ENCODE measurements around the gene FRMD5. TPM values are rescaled to one million over a fixed set of nuclear protein-coding genes. Genes with fewer than 3 reads are reported as not detected.

FRMD5 gene
- total RNA-seq, 4 donors from 2014 or later = 0.40 to 1.5 (median 1.1) TPM; not detected in 1

DNA sequence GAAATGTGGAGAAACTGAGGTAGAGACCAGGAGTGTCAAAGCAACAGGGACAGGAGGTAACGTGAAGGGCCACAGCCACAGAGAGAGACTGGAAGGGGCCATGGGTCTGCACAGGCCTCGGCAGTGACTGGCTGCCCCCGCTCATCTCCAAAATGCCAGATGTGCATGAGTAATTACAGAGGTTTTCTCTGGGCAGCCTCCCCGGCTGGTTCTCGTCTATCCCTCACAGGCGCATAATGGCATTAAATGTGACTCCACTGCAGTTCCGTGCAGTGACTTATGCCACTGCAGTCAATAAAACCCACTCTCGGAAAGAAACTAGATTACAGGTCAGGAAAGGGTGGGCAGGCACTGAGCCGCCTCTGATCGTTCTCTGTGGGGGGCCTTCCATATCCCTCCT lies 293.6 kb downstream of the FRMD5 start:
- WGBS, 2 donors (ENCODE audit: low coverage in 1 of 2) = 88 to 93% methylated on average over 6 to 10 of the region's 10 CpGs
- intact Hi-C loops (cut with DNase I; ENCODE audit: low total_unique reads) = no loop called here

GRCh38 chr15:43900996-43901395 lies 294.1 kb downstream of the FRMD5 start:
- Histone ChIP-seq H3K27me3 (peaks cover 3% of the 10 kb centered on the region), H3K9me3 (no peaks in the 10 kb centered on the region), H3K4me3 (no peak overlapping the region), H3K4me1 (no peaks in the 10 kb centered on the region), H3K36me3 (no peaks in the 10 kb centered on the region), H3K27ac (no peak overlapping the region)
- in situ Hi-C loops (cut with MboI; ENCODE audit: low pct_ligation_motif_present in 1 of 4, low pct_unique_long_range_greater_than_20kb in 1 of 4, low sequenced_read_pairs in 3 of 4) = loop anchor here in 3 of 4 donors (10.0 to 25.0 kb wide), 2 partner anchors 164 to 311 kb away; no protein-coding TSS in a partner anchor
- TF ChIP-seq, protein P1, sequence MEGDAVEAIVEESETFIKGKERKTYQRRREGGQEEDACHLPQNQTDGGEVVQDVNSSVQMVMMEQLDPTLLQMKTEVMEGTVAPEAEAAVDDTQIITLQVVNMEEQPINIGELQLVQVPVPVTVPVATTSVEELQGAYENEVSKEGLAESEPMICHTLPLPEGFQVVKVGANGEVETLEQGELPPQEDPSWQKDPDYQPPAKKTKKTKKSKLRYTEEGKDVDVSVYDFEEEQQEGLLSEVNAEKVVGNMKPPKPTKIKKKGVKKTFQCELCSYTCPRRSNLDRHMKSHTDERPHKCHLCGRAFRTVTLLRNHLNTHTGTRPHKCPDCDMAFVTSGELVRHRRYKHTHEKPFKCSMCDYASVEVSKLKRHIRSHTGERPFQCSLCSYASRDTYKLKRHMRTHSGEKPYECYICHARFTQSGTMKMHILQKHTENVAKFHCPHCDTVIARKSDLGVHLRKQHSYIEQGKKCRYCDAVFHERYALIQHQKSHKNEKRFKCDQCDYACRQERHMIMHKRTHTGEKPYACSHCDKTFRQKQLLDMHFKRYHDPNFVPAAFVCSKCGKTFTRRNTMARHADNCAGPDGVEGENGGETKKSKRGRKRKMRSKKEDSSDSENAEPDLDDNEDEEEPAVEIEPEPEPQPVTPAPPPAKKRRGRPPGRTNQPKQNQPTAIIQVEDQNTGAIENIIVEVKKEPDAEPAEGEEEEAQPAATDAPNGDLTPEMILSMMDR (IDR thresholded peaks at IDR 0.05) = no peak
- TF ChIP-seq EP300 (IDR thresholded peaks at IDR 0.05; ENCODE audit: low read depth) (no peak), POLR2AphosphoS5 (IDR thresholded peaks at IDR 0.05) (no peak)
- intact Hi-C loops (cut with DNase I; ENCODE audit: low total_unique reads) = no loop called here
- no peak for DNase-seq
- 94% methylated on average over 1 of the region's 1 CpG; no CpG with 5 or more reads in 1 of the 2 donors for WGBS, 2 donors (ENCODE audit: low coverage in 1 of 2)

More for the DNA sequence above, 293.6 kb downstream of the FRMD5 start:
- in situ Hi-C loops (cut with MboI; ENCODE audit: low pct_ligation_motif_present in 1 of 4, low pct_unique_long_range_greater_than_20kb in 1 of 4, low sequenced_read_pairs in 3 of 4) = loop anchor here in 3 of 4 donors (10.0 to 25.0 kb wide), 2 partner anchors 163 to 311 kb away; no protein-coding TSS in a partner anchor
- TF ChIP-seq, protein P1 (IDR thresholded peaks at IDR 0.05) = no peak
- TF ChIP-seq POLR2A (IDR thresholded peaks at IDR 0.05) (no peak), EP300 (IDR thresholded peaks at IDR 0.05; ENCODE audit: low read depth) (no peak), POLR2AphosphoS5 (IDR thresholded peaks at IDR 0.05) (no peak)
- Histone ChIP-seq H3K27ac (no peak overlapping the region), H3K9me3 (no peaks in the 10 kb centered on the region), H3K4me1 (no peaks in the 10 kb centered on the region), H3K4me3 (no peak overlapping the region), H3K27me3 (peaks cover 3% of the 10 kb centered on the region), H3K36me3 (no peaks in the 10 kb centered on the region)
- DNase-seq = no peak

GRCh38 chr15:43899928-43900327 lies 295.1 kb downstream of the FRMD5 start:
- Histone ChIP-seq H3K27me3 (peaks cover 3% of the 10 kb centered on the region), H3K4me3 (no peak overlapping the region), H3K36me3 (no peaks in the 10 kb centered on the region), H3K4me1 (no peaks in the 10 kb centered on the region), H3K27ac (no peak overlapping the region), H3K9me3 (no peaks in the 10 kb centered on the region)
- 80% methylated on average over 5 of the region's 5 CpGs; no CpG with 5 or more reads in 1 of the 2 donors for WGBS, 2 donors (ENCODE audit: low coverage in 1 of 2)
- TF ChIP-seq POLR2A (IDR thresholded peaks at IDR 0.05) = no peak
- TF ChIP-seq EP300 (IDR thresholded peaks at IDR 0.05; ENCODE audit: low read depth) = no peak
- TF ChIP-seq, protein P1 (IDR thresholded peaks at IDR 0.05) = no peak
- no peak for TF ChIP-seq POLR2AphosphoS5 (IDR thresholded peaks at IDR 0.05)
- no peak for DNase-seq
- intact Hi-C loops (cut with DNase I; ENCODE audit: low total_unique reads) = no loop called here
- in situ Hi-C loops (cut with MboI; ENCODE audit: low pct_ligation_motif_present in 1 of 4, low pct_unique_long_range_greater_than_20kb in 1 of 4, low sequenced_read_pairs in 3 of 4) = loop anchor here in 3 of 4 donors (10.0 to 25.0 kb wide), 2 partner anchors 165 to 312 kb away; no protein-coding TSS in a partner anchor

- DNase-seq = no peak
- intact Hi-C loops (cut with DNase I; ENCODE audit: low total_unique reads) = no loop called here
- 91% methylated on average over 2 of the region's 2 CpGs; no CpG with 5 or more reads in 1 of the 2 donors for WGBS, 2 donors (ENCODE audit: low coverage in 1 of 2)
- TF ChIP-seq POLR2A (IDR thresholded peaks at IDR 0.05) = no peak
- TF ChIP-seq EP300 (IDR thresholded peaks at IDR 0.05; ENCODE audit: low read depth) = no peak
- TF ChIP-seq, protein P1 (IDR thresholded peaks at IDR 0.05) = no peak
- TF ChIP-seq POLR2AphosphoS5 (IDR thresholded peaks at IDR 0.05) = no peak
- Histone ChIP-seq H3K36me3 (no peaks in the 10 kb centered on the region), H3K27ac (no peak overlapping the region), H3K4me1 (no peaks in the 10 kb centered on the region), H3K27me3 (peaks cover 3% of the 10 kb centered on the region), H3K9me3 (no peaks in the 10 kb centered on the region), H3K4me3 (no peak overlapping the region)
- in situ Hi-C loops (cut with MboI; ENCODE audit: low pct_ligation_motif_present in 1 of 4, low pct_unique_long_range_greater_than_20kb in 1 of 4, low sequenced_read_pairs in 3 of 4) = no loop called here
These were observed 296.2 kb downstream of the FRMD5 start for GRCh38 chr15:43898891-43899290.
